Stimulated activated CD4-positive, alpha-beta T cell treated with anti-CD3 and anti-CD28 coated beads, Interleukin-12 subunit alpha, Interleukin-12 subunit beta, amount 100 ng/mL, for 4 hours (primary cell): Measurements from ENCODE around the gene PLCH2.

Experiments used
- DNase-seq: peaks from one replicate; pipeline ENCODE4 v3.0.0-alpha.2; 2020

Gene PLCH2

GRCh38 chr1:2502210-2502609 is 26.1 kb downstream of the PLCH2 start:
- no peak for DNase-seq

- no peak for DNase-seq
Measured at GRCh38 chr1:2502661-2503553, 26.8 kb downstream of the PLCH2 start.

- no peak for DNase-seq
Measured at GRCh38 chr1:2503554-2504224, 27.6 kb downstream of the PLCH2 start.

GRCh38 chr1:2504225-2504948 is 28.3 kb downstream of the PLCH2 start:
- DNase-seq = no peak

GRCh38 chr1:2504949-2505272 is 28.8 kb downstream of the PLCH2 start:
- DNase-seq = no peak

- DNase-seq = no peak
Measured at GRCh38 chr1:2505461-2505994, 29.4 kb downstream of the PLCH2 start.

GRCh38 chr1:2506007-2506860 is 30.1 kb downstream of the PLCH2 start:
- DNase-seq = no peak

GRCh38 chr1:2506901-2507565 is 30.9 kb downstream of the PLCH2 start:
- no peak for DNase-seq

- DNase-seq = no peak
Measured at GRCh38 chr1:2507744-2508155, 31.7 kb downstream of the PLCH2 start.

GRCh38 chr1:2508180-2508579 is 32.1 kb downstream of the PLCH2 start:
- no peak for DNase-seq

GRCh38 chr1:2508751-2509150 is 32.7 kb downstream of the PLCH2 start:
- no peak for DNase-seq

- DNase-seq = no peak
Measured at GRCh38 chr1:2509589-2509988, 33.5 kb downstream of the PLCH2 start.

- DNase-seq = no peak
Measured at GRCh38 chr1:2510366-2511155, 34.5 kb downstream of the PLCH2 start.

- DNase-seq = no peak
Measured at GRCh38 chr1:2512862-2513421, 36.9 kb downstream of the PLCH2 start.

- no peak for DNase-seq
Measured at GRCh38 chr1:2513939-2514652, 38.0 kb downstream of the PLCH2 start.

GRCh38 chr1:2514863-2515762 is 39.0 kb downstream of the PLCH2 start:
- DNase-seq = no peak

- no peak for DNase-seq
Measured at GRCh38 chr1:2515763-2516080, 39.6 kb downstream of the PLCH2 start.

GRCh38 chr1:2516124-2516523 is 40.0 kb downstream of the PLCH2 start:
- no peak for DNase-seq

GRCh38 chr1:2516946-2517345 is 40.9 kb downstream of the PLCH2 start:
- DNase-seq = no peak
